AML-193 (cell line): ENCODE measurements around the gene LIPJ.

Experiments
- DNase-seq, 2 experiments: peaks; one replicate each; lab custom pipeline; 2025; lab: John Stamatoyannopoulos, UW

LIPJ gene

GRCh38 chr10:88598055-88598454, 11.5 kb downstream of the LIPJ start:
- peak; percentile 89 to 96 for DNase-seq

- no peak for DNase-seq
These were observed 21.6 kb downstream of the LIPJ start for GRCh38 chr10:88608052-88608732.

- no peak for DNase-seq
These were observed 22.2 kb downstream of the LIPJ start for GRCh38 chr10:88608780-88609179.

GRCh38 chr10:88616250-88616977, 29.9 kb downstream of the LIPJ start:
- no peak for DNase-seq

- no peak for DNase-seq
These were observed 31.3 kb downstream of the LIPJ start for GRCh38 chr10:88617772-88618300.

GRCh38 chr10:88618496-88618895, 31.9 kb downstream of the LIPJ start:
- DNase-seq: no peak

- no peak for DNase-seq
These were observed 33.9 kb downstream of the LIPJ start for GRCh38 chr10:88620441-88620840.

- DNase-seq: no peak
These were observed 37.3 kb downstream of the LIPJ start for GRCh38 chr10:88623835-88624234.

GRCh38 chr10:88624840-88625239, 38.3 kb downstream of the LIPJ start:
- DNase-seq: no peak

GRCh38 chr10:88640186-88640585, 53.6 kb downstream of the LIPJ start:
- DNase-seq: no peak

- DNase-seq: no peak
These were observed 55.6 kb downstream of the LIPJ start for GRCh38 chr10:88642209-88642608.

- DNase-seq: peak; percentile 61 to 65
These were observed 56.4 kb downstream of the LIPJ start for GRCh38 chr10:88642963-88643362.

- no peak for DNase-seq
These were observed 60.6 kb downstream of the LIPJ start for GRCh38 chr10:88647061-88647615.

- no peak for DNase-seq
These were observed 64.6 kb downstream of the LIPJ start for GRCh38 chr10:88651101-88651551.

- DNase-seq: no peak
These were observed 66.1 kb downstream of the LIPJ start for GRCh38 chr10:88652616-88653015.
